ENCODE data around the gene CCHCR1.

DNA sequence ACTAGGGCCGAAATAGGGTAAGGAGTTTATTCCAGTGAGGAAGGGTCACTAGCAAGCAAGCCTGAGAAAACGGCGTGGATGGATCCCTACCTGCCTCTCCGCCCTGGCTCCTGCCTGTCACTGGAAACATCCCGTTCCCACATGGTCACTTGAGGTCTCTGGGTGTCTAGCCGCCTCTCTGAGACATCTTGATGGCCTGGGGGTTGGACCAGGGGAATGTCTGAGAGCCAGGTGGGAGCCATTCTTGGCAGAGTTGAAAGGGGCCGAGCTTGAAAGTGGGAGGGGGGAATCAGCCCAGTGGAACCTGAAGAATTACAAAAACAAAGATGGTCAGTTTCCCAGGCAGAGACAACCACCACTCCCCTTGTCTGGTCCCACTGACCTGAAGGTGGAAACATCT lies 961 bp downstream of the CCHCR1 start:
- TF ChIP-seq POLR2A (IDR thresholded peaks at IDR 0.05; ENCODE audit: low read depth, low read length) (no peak), POLR2AphosphoS5 (IDR thresholded peaks at IDR 0.05; ENCODE audit: low read depth, low read length) (no peak), PAX5 (IDR thresholded peaks at IDR 0.05; ENCODE audit: insufficient read depth, low read length, severe bottlenecking) (no peak)
